ENCODE results near the gene JAKMIP1. TPM values are rescaled to one million over a fixed set of nuclear protein-coding genes. Genes with fewer than 3 reads are reported as not detected.
A peak's percentile ranks its signal among the peaks of the same experiment; 100 is the strongest.

JAKMIP1 gene
- total RNA-seq, 1 donor from 2014 or later, result 28.9 TPM

- no peak for FAIRE-seq
These were observed 5.2 kb upstream of the JAKMIP1 start for GRCh38 chr4:6205567-6205931.

GRCh38 chr4:6204871-6205566 lies 4.7 kb upstream of the JAKMIP1 start:
- DNase-seq (ENCODE audit: low spot score in 2 of 2) (no peak), FAIRE-seq (no peak)

More at GRCh38 chr4:6205567-6205931, 5.2 kb upstream of the JAKMIP1 start:
- DNase-seq (ENCODE audit: low spot score in 2 of 2), result no peak

DNA sequence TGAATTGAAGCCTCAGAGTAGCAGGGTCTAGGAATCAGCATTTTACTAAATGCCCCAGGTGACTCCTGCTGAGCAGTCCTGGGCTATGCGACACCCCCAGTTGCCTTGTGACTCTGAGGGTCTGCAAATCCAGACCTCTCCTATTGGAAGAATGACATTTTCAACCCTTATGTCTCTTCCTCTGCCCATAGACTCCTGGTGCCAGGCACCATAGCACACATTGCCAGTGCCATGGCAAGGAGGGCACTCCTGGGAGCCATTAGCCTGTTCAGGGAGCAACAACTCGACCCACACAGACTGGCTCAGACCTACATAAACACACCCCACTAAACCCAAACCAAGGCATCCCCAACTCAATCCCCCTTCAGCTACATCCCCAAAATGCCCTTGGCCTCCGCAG lies 3.7 kb upstream of the JAKMIP1 start:
- DNase-seq (ENCODE audit: low spot score in 2 of 2) (no peak), FAIRE-seq (no peak)

- DNase-seq (ENCODE audit: low spot score in 2 of 2) (no peak), FAIRE-seq (no peak)
These were observed 1.3 kb upstream of the JAKMIP1 start for GRCh38 chr4:6201580-6202091.

GRCh38 chr4:6200922-6201362 lies 593 bp upstream of the JAKMIP1 start:
- no peak for DNase-seq (ENCODE audit: low spot score in 2 of 2)
- FAIRE-seq, result no peak

- FAIRE-seq (no peak), DNase-seq (ENCODE audit: low spot score in 2 of 2) (peak in 1 of 2 donors; percentile 45)
These were observed 877 bp downstream of the JAKMIP1 start for GRCh38 chr4:6199422-6199921.

- DNase-seq (ENCODE audit: low spot score in 2 of 2) (no peak), FAIRE-seq (no peak)
These were observed 1.5 kb downstream of the JAKMIP1 start for GRCh38 chr4:6198768-6199421.

GRCh38 chr4:6198278-6198677 lies 2.1 kb downstream of the JAKMIP1 start:
- FAIRE-seq (no peak), DNase-seq (ENCODE audit: low spot score in 2 of 2) (no peak)

GRCh38 chr4:6197433-6198174 lies 2.7 kb downstream of the JAKMIP1 start:
- no peak for FAIRE-seq
- no peak for DNase-seq (ENCODE audit: low spot score in 2 of 2)

- DNase-seq (ENCODE audit: low spot score in 2 of 2) (no peak), FAIRE-seq (no peak)
These were observed 3.5 kb downstream of the JAKMIP1 start for GRCh38 chr4:6196871-6197270.

DNA sequence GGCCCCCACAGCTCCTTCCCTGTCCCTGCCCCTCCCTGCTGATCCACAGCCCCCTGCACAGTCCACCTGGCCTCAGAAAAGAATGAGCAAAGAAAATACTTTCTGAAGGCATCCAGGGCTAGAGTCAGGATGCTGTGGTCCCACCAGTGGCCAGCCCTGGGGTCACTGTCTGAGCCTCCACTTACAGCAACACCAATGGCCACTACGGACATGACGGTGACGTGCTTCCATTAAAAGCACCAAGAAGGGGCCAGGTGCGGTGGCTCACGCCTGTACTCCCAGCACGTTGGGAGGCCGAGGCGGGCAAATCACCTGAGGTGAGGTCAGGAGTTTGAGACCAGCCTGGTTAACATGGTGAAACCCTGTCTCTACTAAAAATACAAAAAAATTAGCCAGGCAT lies 4.0 kb downstream of the JAKMIP1 start:
- FAIRE-seq (no peak), DNase-seq (ENCODE audit: low spot score in 2 of 2) (no peak)

- no peak for FAIRE-seq
- DNase-seq (ENCODE audit: low spot score in 2 of 2), result no peak
These were observed 4.6 kb downstream of the JAKMIP1 start for GRCh38 chr4:6195602-6196319.

- DNase-seq (ENCODE audit: low spot score in 2 of 2), result no peak
- FAIRE-seq, result no peak
These were observed 5.7 kb downstream of the JAKMIP1 start for GRCh38 chr4:6194458-6195195.

- FAIRE-seq, result no peak
- no peak for DNase-seq (ENCODE audit: low spot score in 2 of 2)
These were observed 7.0 kb downstream of the JAKMIP1 start for GRCh38 chr4:6193399-6193798.

- FAIRE-seq (no peak), DNase-seq (ENCODE audit: low spot score in 2 of 2) (peak in 1 of 2 donors; percentile 45)
These were observed 8.1 kb downstream of the JAKMIP1 start for GRCh38 chr4:6192245-6192644.

GRCh38 chr4:6191448-6192130 lies 8.8 kb downstream of the JAKMIP1 start:
- FAIRE-seq (no peak), DNase-seq (ENCODE audit: low spot score in 2 of 2) (no peak)

DNA sequence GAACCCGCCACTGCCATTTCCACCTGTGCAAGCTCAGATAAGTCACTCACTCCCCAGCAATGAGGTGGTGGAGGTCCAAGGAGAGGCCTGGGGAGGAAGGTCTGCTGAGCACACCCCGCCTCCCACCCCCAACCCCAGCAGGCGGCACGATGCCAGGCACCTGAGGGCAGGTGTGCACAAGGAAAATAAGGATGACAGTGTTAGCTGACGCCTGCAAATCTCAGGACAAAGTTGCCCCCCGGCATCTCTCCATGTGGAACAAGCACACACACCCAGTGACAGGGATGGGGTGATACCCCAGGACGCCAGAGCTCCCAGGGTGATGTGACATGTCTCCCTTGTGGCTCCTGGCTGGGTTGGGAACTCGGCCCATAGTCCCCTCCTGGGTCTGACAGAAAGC lies 9.9 kb downstream of the JAKMIP1 start:
- FAIRE-seq (no peak), DNase-seq (ENCODE audit: low spot score in 2 of 2) (no peak)

- FAIRE-seq (no peak), DNase-seq (ENCODE audit: low spot score in 2 of 2) (no peak)
These were observed 10.8 kb downstream of the JAKMIP1 start for GRCh38 chr4:6189511-6189910.

DNA sequence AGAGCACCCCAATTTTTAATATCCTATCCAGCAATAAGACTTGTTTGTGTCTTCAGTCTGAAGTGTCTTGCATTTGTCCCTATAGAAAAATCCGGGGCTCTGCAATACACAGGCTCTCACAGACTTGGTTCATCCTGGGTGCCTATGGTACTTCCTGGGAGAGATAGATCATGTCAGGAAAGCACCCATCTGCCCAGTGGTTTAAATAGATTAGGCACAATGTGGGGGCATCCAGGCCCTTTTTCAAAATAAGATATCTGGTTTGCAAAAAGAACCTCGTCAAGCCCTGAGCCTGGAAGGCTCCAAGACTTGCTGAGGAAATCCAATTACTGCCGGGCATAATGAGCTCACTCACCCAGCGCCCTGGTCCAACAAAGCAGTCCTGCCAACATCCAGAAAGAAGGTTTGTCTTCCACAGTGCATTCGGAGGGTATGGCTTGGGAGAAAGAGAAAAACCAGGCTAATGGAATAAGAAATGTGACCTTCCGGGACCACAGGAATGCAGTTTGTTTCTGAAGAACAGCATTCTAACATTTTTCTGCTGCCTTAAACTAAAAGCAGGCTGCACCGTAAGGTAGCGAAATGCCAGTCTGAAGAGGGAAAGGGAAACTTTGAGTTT lies 11.6 kb downstream of the JAKMIP1 start:
- FAIRE-seq (no peak), DNase-seq (ENCODE audit: low spot score in 2 of 2) (no peak)

All from frontal cortex (tissue), 4 donors.